Hepatic stellate cell (primary cell): ENCODE measurements around the gene KRTAP9-7.
A peak's percentile ranks its signal among the peaks of the same experiment; 100 is the strongest.

ENCODE experiments used
- DNase-seq: peaks from one replicate; pipeline ENCODE4 v3.0.0; 2011; ENCODE audit warnings: low spot score

KRTAP9-7 gene

DNA sequence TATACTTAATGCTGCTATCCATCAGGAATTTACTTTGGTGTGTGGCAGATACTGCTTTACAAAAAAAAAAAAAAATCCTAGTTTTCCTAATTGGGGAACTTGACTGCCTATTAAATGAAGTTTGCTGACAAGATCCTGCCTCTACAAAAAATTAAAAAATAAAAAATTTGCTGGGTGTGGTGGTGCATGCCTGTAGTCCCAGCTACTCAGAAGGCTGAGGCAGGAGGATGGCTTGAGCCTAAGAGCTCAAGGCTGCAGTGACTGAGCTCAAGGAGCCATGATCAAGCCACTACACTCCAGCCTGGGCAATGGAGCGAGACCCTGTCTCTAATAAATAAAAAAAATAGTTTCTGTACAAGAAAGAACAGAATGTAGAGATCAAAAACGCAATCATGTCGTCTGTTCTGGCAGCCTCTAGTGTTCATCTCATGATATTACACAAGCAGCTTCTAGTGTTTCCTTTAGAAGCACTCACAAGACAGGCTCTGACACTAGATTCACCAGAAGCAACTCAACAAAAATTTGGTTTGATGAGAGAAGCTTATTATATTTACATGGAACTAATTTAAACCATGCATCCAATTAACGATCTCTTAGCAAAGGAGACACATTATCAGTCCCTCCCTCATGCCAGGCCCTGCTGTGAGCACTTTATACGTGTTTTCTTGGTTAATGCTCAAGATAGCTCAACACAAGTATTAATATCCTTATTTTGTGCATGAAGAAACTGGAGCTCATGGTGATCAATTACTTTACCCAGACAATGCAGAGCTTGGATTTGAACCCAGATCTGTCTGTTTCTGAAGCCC, 46.8 kb downstream of the KRTAP9-7 start:
- peak; percentile 62 for DNase-seq

DNA sequence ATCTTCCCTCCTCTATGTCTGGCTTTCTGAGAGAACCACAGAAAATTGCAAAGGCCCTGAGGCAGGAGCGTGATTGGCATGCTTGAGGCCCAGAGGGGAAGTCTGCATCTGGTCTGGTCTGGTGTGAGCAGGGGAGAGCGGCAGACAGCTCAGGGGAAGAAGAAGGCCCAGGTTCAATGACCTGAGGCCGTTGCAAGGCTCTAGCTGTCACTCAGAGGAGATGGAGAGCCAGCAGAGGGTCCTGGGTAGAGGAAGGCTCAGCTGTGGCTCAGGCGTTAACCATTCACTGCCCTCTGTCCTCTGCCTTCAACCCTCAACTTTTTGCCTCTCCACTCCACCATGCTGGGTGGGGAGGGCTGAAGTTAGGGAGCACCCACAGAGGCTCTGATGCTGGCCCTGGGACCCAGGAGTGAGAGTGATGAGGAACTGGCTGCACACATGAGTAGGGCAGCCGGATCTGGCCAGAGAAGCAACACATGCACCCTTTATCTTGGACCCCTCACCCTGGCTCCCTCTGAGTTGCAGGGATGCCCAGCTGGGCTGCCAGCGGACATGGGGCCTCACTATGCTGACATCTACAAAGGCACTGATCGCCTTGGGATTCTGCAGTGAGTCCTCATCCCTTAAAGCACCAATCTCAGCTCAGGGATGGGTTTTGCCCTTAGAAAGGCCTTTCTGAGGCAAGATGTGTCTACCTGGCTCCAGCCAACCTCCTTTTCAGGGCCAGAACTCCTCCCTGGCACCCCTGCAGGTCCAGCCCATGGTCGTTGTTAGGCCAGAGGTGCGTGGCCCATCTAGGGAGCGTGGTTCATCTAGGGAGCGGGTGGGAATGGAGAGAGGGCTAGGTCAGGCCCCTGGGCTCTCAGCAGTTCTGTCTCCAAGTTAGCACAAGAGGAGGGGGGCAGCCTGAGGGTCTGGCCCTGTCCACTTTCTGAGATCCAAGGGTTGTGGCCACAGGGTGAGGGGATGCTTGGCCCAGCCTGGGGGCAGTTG, 47.7 kb downstream of the KRTAP9-7 start:
- no peak for DNase-seq

DNA sequence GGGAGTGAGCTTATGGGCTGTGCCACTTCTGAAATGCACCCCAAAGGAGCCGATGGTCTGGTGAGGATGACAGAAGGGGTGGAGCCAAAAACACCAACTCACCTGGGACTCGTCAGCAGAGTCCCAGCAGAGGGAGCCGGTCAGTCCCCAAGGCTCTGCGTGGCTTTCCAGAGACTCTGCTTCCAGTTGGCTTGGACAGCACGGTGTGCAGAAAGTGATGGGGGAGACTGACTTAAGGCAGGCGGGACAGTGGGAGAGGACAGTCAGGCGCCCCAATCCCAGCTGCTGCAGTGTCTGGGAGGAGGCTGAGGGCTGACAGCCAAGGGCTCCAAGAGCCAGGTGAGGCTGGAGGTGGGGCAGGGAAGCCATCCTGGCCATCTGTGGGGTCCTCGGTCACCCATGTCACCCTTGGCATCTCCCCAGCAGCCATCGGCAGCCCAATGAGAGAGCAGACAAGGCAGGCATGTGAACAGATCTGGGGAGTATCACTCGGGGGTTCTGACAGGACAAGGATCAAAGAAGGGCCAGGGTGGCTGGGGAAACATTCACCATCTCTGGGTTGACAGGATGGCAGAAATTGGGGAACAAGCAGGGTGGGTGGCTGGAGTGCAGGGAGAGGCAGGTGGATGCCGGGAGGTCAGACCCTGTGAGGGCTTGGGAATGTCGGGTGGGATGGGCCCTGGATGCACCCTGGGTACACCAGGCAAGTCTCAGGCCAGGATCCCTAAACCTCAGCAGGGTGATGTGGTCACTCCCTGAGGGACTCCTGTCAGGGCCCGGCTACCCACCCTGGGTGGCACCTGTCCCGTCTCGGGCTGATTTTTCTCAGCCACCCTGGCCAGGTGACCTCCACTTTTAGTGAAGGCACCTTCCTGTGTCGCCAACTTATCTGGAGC, 48.9 kb downstream of the KRTAP9-7 start:
- no peak for DNase-seq

DNA sequence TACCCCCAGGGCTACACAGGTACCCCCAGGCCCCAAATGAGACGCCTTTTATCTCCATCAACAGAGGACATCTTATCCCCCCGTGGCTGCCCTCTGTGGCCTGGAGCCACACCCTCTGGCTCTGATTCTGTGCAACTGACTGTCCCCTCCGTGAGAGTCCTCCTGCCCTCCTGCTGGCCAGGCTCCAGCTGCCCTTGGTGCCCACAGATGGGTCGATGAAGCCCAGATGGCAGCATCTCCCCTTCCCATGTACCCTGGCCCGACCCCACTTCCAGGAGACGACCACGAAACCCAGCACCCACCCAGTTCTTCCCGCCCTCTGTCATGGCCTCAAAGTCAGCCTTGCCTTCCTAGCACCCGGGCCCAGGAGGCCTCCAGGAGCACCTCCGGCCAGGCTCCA, 49.6 kb downstream of the KRTAP9-7 start:
- no peak for DNase-seq

DNA sequence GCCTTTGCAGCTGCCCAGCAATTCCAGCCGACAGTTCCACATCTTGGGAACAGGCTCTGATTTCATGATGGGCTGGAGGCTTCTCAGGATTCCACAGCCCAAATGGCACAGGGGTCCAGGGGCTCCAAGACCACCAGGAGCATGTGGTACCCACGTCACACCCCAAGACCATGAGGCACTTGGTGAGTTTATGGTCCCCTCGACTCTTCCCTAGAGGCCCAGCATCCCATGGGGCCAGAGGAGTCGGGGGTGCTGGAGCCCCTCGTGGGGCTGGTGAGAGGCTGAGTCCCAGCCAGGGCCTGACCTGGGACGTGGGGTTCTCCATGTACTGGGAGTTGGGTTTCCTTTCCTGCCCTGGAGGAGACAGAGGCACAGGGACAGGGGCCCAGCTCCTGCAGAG, 50.1 kb downstream of the KRTAP9-7 start:
- no peak for DNase-seq
